ENCODE measurements around the gene CEP41.

- TF ChIP-seq, protein P1, sequence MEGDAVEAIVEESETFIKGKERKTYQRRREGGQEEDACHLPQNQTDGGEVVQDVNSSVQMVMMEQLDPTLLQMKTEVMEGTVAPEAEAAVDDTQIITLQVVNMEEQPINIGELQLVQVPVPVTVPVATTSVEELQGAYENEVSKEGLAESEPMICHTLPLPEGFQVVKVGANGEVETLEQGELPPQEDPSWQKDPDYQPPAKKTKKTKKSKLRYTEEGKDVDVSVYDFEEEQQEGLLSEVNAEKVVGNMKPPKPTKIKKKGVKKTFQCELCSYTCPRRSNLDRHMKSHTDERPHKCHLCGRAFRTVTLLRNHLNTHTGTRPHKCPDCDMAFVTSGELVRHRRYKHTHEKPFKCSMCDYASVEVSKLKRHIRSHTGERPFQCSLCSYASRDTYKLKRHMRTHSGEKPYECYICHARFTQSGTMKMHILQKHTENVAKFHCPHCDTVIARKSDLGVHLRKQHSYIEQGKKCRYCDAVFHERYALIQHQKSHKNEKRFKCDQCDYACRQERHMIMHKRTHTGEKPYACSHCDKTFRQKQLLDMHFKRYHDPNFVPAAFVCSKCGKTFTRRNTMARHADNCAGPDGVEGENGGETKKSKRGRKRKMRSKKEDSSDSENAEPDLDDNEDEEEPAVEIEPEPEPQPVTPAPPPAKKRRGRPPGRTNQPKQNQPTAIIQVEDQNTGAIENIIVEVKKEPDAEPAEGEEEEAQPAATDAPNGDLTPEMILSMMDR (IDR thresholded peaks at IDR 0.05; ENCODE audit: low read length) = no peak
- no peak for TF ChIP-seq EZH2 (optimal IDR thresholded peaks at IDR 0.05; ENCODE audit: low read depth, low read length)
These were observed 55.2 kb downstream of the CEP41 start for GRCh38 chr7:130385600-130386066.
